ENCODE data around the gene CMC1. TPM values are rescaled to one million over a fixed set of nuclear protein-coding genes. Genes with fewer than 3 reads are reported as not detected.
"Not testable (repeated sequence)": the region's sequence is repeated elsewhere in the genome, so short reads cannot be mapped to it uniquely, and the experiment has no call there.

Gene CMC1
- 25.0 and 29.9 TPM in 2 replicates for total RNA-seq (2014; rRNA removed; shearing (Covaris generic); ENCODE audit: low replicate concordance)

DNA sequence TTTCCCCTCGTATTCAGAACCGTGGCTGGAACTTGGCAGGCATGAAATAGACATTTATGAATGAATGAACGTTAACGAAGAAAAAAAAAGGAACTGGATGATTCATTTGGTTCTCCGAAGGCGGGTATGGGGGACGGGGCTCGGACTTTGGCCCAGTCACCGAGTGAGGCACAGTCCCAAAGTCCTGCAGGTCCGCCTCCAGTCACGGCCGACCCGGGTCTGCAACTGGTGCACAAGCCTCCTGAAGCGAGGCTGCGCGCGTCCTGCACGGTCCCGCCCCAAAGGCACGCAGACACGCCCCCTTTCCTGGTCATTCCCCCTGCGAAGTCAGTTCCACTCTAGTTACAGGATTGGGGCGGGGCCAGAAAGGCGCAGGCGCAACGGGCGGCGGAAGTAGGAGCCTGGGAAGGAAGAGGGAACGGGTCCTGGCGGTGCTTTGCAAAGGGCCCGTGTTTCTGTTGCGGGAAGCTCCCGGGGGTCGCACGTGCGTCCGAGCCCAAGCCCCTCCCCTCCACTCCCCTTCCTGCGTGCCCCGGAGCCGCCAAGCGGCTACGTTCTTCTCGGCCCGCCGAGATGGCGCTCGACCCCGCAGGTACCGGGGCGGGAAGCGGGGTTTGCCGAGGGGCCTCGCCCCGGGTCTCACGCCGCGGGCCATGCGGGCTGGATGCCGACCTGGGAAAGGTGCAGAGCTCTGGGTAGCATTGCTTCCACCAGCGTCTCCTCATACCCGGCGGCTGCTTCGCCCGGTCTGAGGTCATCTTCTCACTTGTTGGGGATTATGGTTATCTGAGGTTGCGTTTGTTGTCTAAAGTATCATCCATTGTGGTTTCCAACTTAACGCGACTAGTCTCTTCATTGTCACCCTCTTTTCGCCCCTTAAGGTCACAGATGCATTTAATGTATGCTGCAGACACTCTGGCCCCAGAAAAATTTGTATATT lies at the start of gene CMC1:
Gene CMC1, plus strand, starts transcription at position 399 of the 940 bp plus-strand sequence. Its CDS starts 175 bp downstream, at position 574.
- Histone ChIP-seq H3K9ac (ENCODE audit: low read length) (peak within 1 kb of the TSS; percentile 86), H3K9me3 (ENCODE audit: low read length) (no peaks in the 10 kb centered on the region), H4K20me1 (ENCODE audit: insufficient read depth, low read depth, low read length) (no peaks in the 10 kb centered on the region), H3K27ac (ENCODE audit: low read length) (peak within 1 kb of the TSS; percentile 61), H3K9me2 (replicated peaks; ENCODE audit: insufficient read depth, low read length) (no peaks in the 10 kb centered on the region), H3K27me3 (ENCODE audit: low read length) (no peaks in the 10 kb centered on the region), H3K36me3 (ENCODE audit: insufficient read depth, low read length) (no peaks in the 10 kb centered on the region), H3K4me1 (ENCODE audit: low read length) (peaks cover 30% of the 10 kb centered on the region), H3K79me2 (ENCODE audit: low read length) (peaks cover 50% of the 10 kb centered on the region), H3K4me2 (ENCODE audit: low read depth, low read length, poor library complexity, severe bottlenecking) (peak within 1 kb of the TSS; percentile 83), H3K4me3 (ENCODE audit: low read length) (peak within 1 kb of the TSS; percentile 87), H2AFZ (ENCODE audit: low read length) (peak within 1 kb of the TSS; percentile 92)
- peak; percentile 99 for DNase-seq

- Histone ChIP-seq H4K20me1 (ENCODE audit: insufficient read depth, low read depth, low read length) (no peaks in the 10 kb centered on the region), H3K27ac (ENCODE audit: low read length) (no peak overlapping the region), H3K4me2 (ENCODE audit: low read depth, low read length, poor library complexity, severe bottlenecking) (no peak overlapping the region), H3K9me3 (ENCODE audit: low read length) (no peaks in the 10 kb centered on the region), H3K9me2 (replicated peaks; ENCODE audit: insufficient read depth, low read length) (no peaks in the 10 kb centered on the region), H3K79me2 (ENCODE audit: low read length) (no peaks in the 10 kb centered on the region), H3K27me3 (ENCODE audit: low read length) (no peaks in the 10 kb centered on the region), H3K4me3 (ENCODE audit: low read length) (no peak overlapping the region), H3K36me3 (ENCODE audit: insufficient read depth, low read length) (no peaks in the 10 kb centered on the region), H3K4me1 (ENCODE audit: low read length) (no peaks in the 10 kb centered on the region), H2AFZ (ENCODE audit: low read length) (no peak overlapping the region), H3K9ac (ENCODE audit: low read length) (no peak overlapping the region)
- DNase-seq, result no peak
Observed at GRCh38 chr3:28198161-28198560, 43.3 kb upstream of the CMC1 start.

DNA sequence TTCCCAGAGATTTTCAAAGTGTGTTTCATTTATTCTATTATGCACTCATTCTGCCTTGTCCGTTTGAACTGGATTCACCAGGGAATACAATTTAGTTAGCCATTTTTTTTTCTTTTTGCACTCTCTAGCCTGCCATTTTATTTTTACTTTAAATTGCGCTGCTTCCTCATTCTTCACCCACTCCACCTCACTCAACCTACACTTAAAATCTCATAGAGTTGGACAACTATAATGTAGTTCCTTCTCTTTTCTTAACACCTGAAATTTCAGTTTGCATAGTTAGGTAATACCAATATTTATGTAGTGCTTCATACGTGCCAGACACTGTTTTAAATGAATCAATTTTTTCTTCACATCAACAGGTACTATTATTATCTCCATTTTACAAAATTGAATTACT lies 42.4 kb upstream of the CMC1 start:
- Histone ChIP-seq H3K4me1 (ENCODE audit: low read length) (no peaks in the 10 kb centered on the region), H2AFZ (ENCODE audit: low read length) (no peak overlapping the region), H3K9ac (ENCODE audit: low read length) (no peak overlapping the region), H3K36me3 (ENCODE audit: insufficient read depth, low read length) (no peaks in the 10 kb centered on the region), H3K27me3 (ENCODE audit: low read length) (no peaks in the 10 kb centered on the region), H4K20me1 (ENCODE audit: insufficient read depth, low read depth, low read length) (no peaks in the 10 kb centered on the region), H3K9me2 (replicated peaks; ENCODE audit: insufficient read depth, low read length) (no peaks in the 10 kb centered on the region), H3K4me3 (ENCODE audit: low read length) (no peak overlapping the region), H3K4me2 (ENCODE audit: low read depth, low read length, poor library complexity, severe bottlenecking) (no peak overlapping the region), H3K79me2 (ENCODE audit: low read length) (no peaks in the 10 kb centered on the region), H3K27ac (ENCODE audit: low read length) (no peak overlapping the region), H3K9me3 (ENCODE audit: low read length) (no peaks in the 10 kb centered on the region)
- no peak for DNase-seq

DNA sequence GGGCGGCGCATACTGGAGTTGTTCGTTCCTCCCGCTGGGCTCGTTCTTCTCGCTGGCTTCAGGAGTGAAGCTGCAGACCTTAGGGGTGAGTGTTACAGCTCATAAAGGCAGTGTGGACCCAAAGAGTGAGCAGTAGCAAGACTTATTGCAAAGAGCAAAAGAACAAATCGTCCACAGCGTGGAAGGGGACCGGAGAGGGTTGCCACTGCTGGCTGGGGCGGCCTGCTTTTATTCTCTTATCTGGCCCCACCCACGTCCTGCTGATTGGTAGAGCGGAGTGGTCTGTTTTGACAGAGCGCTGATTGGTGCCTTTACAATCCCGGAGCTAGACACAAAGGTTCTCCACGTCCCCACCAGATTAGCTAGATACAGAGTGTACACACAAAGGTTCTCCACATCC lies 41.8 kb upstream of the CMC1 start:
- H3K27ac ChIP-seq (ENCODE audit: low read length); H3K79me2 ChIP-seq (ENCODE audit: low read length); H4K20me1 ChIP-seq (ENCODE audit: insufficient read depth, low read depth, low read length); H3K9me3 ChIP-seq (ENCODE audit: low read length); H3K4me3 ChIP-seq (ENCODE audit: low read length); H3K4me1 ChIP-seq (ENCODE audit: low read length); H3K27me3 ChIP-seq (ENCODE audit: low read length); H3K9me2 ChIP-seq (replicated peaks; ENCODE audit: insufficient read depth, low read length); H3K9ac ChIP-seq (ENCODE audit: low read length); H2AFZ ChIP-seq (ENCODE audit: low read length); H3K36me3 ChIP-seq (ENCODE audit: insufficient read depth, low read length); DNase-seq; H3K4me2 ChIP-seq (ENCODE audit: low read depth, low read length, poor library complexity, severe bottlenecking): not testable (repeated sequence)

DNA sequence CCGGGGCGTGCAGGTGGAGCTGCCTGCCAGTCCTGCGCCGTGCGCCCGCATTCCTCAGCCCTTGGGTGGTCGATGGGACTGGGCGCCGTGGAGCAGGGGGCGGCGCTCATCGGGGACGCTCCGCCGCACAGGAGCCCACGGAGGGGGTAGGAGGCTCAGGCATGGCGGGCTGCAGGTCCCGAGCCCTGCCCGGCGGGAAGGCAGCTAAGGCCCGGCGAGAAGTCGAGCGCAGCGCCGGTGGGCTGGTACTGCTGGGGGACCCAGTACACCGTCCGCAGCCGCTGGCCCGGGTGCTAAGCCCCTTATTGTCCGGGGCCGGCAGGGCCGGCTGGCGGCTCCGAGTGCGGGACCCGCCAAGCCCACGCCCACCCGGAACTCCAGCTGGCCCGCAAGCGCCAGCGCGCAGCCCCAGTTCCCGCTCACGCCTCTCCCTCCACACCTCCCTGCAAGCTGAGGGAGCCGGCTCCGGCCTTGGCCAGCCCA lies 41.0 kb upstream of the CMC1 start:
- DNase-seq; H3K4me2 ChIP-seq (ENCODE audit: low read depth, low read length, poor library complexity, severe bottlenecking); H3K4me3 ChIP-seq (ENCODE audit: low read length); H3K9me2 ChIP-seq (replicated peaks; ENCODE audit: insufficient read depth, low read length); H3K36me3 ChIP-seq (ENCODE audit: insufficient read depth, low read length); H3K27ac ChIP-seq (ENCODE audit: low read length); H3K9me3 ChIP-seq (ENCODE audit: low read length); H3K27me3 ChIP-seq (ENCODE audit: low read length); H2AFZ ChIP-seq (ENCODE audit: low read length); H3K9ac ChIP-seq (ENCODE audit: low read length); H4K20me1 ChIP-seq (ENCODE audit: insufficient read depth, low read depth, low read length); H3K79me2 ChIP-seq (ENCODE audit: low read length); H3K4me1 ChIP-seq (ENCODE audit: low read length): not testable (repeated sequence)

- no peak overlapping the region for H2AFZ ChIP-seq (ENCODE audit: low read length)
- no peaks in the 10 kb centered on the region for H3K4me1 ChIP-seq (ENCODE audit: low read length)
- H3K4me2 ChIP-seq (ENCODE audit: low read depth, low read length, poor library complexity, severe bottlenecking), result no peak overlapping the region
- H3K36me3 ChIP-seq (ENCODE audit: insufficient read depth, low read length), result no peaks in the 10 kb centered on the region
- H3K4me3 ChIP-seq (ENCODE audit: low read length), result no peak overlapping the region
- no peak for DNase-seq
- no peak overlapping the region for H3K9ac ChIP-seq (ENCODE audit: low read length)
- H3K9me3 ChIP-seq (ENCODE audit: low read length), result no peaks in the 10 kb centered on the region
- no peaks in the 10 kb centered on the region for H3K79me2 ChIP-seq (ENCODE audit: low read length)
- H4K20me1 ChIP-seq (ENCODE audit: insufficient read depth, low read depth, low read length), result no peaks in the 10 kb centered on the region
- H3K27me3 ChIP-seq (ENCODE audit: low read length), result no peaks in the 10 kb centered on the region
- no peaks in the 10 kb centered on the region for H3K9me2 ChIP-seq (replicated peaks; ENCODE audit: insufficient read depth, low read length)
- no peak overlapping the region for H3K27ac ChIP-seq (ENCODE audit: low read length)
Observed at GRCh38 chr3:28206479-28206878, 34.9 kb upstream of the CMC1 start.

- Histone ChIP-seq H3K4me1 (ENCODE audit: low read length) (no peaks in the 10 kb centered on the region), H3K27me3 (ENCODE audit: low read length) (no peaks in the 10 kb centered on the region), H3K9ac (ENCODE audit: low read length) (no peak overlapping the region), H2AFZ (ENCODE audit: low read length) (no peak overlapping the region), H3K79me2 (ENCODE audit: low read length) (no peaks in the 10 kb centered on the region), H3K9me2 (replicated peaks; ENCODE audit: insufficient read depth, low read length) (no peaks in the 10 kb centered on the region), H3K9me3 (ENCODE audit: low read length) (no peaks in the 10 kb centered on the region), H4K20me1 (ENCODE audit: insufficient read depth, low read depth, low read length) (no peaks in the 10 kb centered on the region), H3K4me3 (ENCODE audit: low read length) (no peak overlapping the region), H3K4me2 (ENCODE audit: low read depth, low read length, poor library complexity, severe bottlenecking) (no peak overlapping the region), H3K27ac (ENCODE audit: low read length) (no peak overlapping the region), H3K36me3 (ENCODE audit: insufficient read depth, low read length) (no peaks in the 10 kb centered on the region)
- DNase-seq, result no peak
Observed at GRCh38 chr3:28207000-28207733, 34.3 kb upstream of the CMC1 start.
